ENCODE measurements around the gene FBXL13. TPM values are rescaled to one million over a fixed set of nuclear protein-coding genes. Genes with fewer than 3 reads are reported as not detected.
A peak's percentile ranks its signal among the peaks of the same experiment; 100 is the strongest.
"Not testable (repeated sequence)": the region's sequence is repeated elsewhere in the genome, so short reads cannot be mapped to it uniquely, and the experiment has no call there.

FBXL13 gene
- 1 to 10 TPM in 1 of 12 donors, under 1 TPM in 9, not detected in 2; 0.46 to 1.3 (median 0.76) TPM for polyA plus RNA-seq (ENCODE audit: insufficient read length in 12 of 12)
- long read RNA-seq, donor 1, partial matches to known transcripts = 20 of 44 reads
- long read RNA-seq, donor 1, other reads (novel, unspliced or antisense) = 24 of 44 reads
- long read RNA-seq, donor 2 = 0 reads
- long read RNA-seq, donor 3 = 0 reads
- long read RNA-seq, donor 4 = 0 reads
- long read RNA-seq, donor 5 = 0 reads
- long read RNA-seq, donor 6, partial matches to known transcripts = 44 of 44 reads
- long read RNA-seq, donor 6, other reads (novel, unspliced or antisense) = 0 of 44 reads
- long read RNA-seq, donor 7 = 0 reads
- long read RNA-seq, donor 8, partial matches to known transcripts = 10 of 42 reads
- long read RNA-seq, donor 8, other reads (novel, unspliced or antisense) = 32 of 42 reads
- long read RNA-seq, donor 9 = 0 reads
- long read RNA-seq, donor 10 = 0 reads
- long read RNA-seq, donor 11, partial matches to known transcripts = 83 of 102 reads
- long read RNA-seq, donor 11, other reads (novel, unspliced or antisense) = 19 of 102 reads

GRCh38 chr7:103074519-103075336 lies at the start of gene FBXL13, which contains the start of gene ARMC10:
TSS of gene FBXL13 (minus strand) at chr7:103074796.
TSS of gene ARMC10 (plus strand) at chr7:103075140. CDS start at chr7:103075273, 133 bp downstream.
- DNase-seq = peak; percentile 94

- DNase-seq = no peak
Observed at GRCh38 chr7:103123529-103123928, 48.9 kb upstream of the FBXL13 start.

GRCh38 chr7:103121641-103122040 lies 47.0 kb upstream of the FBXL13 start:
- DNase-seq = no peak

- no peak for DNase-seq
Observed at GRCh38 chr7:103120362-103120761, 45.8 kb upstream of the FBXL13 start.

- no peak for DNase-seq
Observed at GRCh38 chr7:103119791-103120291, 45.2 kb upstream of the FBXL13 start.

GRCh38 chr7:103117465-103117864 lies 42.9 kb upstream of the FBXL13 start:
- no peak for DNase-seq

GRCh38 chr7:103116991-103117390 lies 42.4 kb upstream of the FBXL13 start:
- DNase-seq = no peak

- no peak for DNase-seq
Observed at GRCh38 chr7:103116511-103116910, 41.9 kb upstream of the FBXL13 start.

- no peak for DNase-seq
Observed at GRCh38 chr7:103115771-103116170, 41.2 kb upstream of the FBXL13 start.

- no peak for DNase-seq
Observed at GRCh38 chr7:103114576-103115008, 40.0 kb upstream of the FBXL13 start.

- no peak for DNase-seq
Observed at GRCh38 chr7:103113164-103113563, 38.6 kb upstream of the FBXL13 start.

GRCh38 chr7:103106703-103107070 lies 32.1 kb upstream of the FBXL13 start:
- not testable (repeated sequence) for DNase-seq

- DNase-seq = no peak
Observed at GRCh38 chr7:103106005-103106702, 31.6 kb upstream of the FBXL13 start.

GRCh38 chr7:103101543-103101942 lies 26.9 kb upstream of the FBXL13 start:
- no peak for DNase-seq

GRCh38 chr7:103100348-103100747 lies 25.8 kb upstream of the FBXL13 start:
- DNase-seq = no peak

GRCh38 chr7:103097041-103097440 lies 22.4 kb upstream of the FBXL13 start:
- no peak for DNase-seq

GRCh38 chr7:103095558-103095957 lies 21.0 kb upstream of the FBXL13 start:
- not testable (repeated sequence) for DNase-seq

GRCh38 chr7:103094102-103094501 lies 19.5 kb upstream of the FBXL13 start:
- DNase-seq = no peak

GRCh38 chr7:103093429-103093828 lies 18.8 kb upstream of the FBXL13 start:
- DNase-seq = no peak

GRCh38 chr7:103092321-103092720 lies 17.7 kb upstream of the FBXL13 start:
- not testable (repeated sequence) for DNase-seq

- no peak for DNase-seq
Observed at GRCh38 chr7:103083210-103083609, 8.6 kb upstream of the FBXL13 start.

GRCh38 chr7:103082497-103082896 lies 7.9 kb upstream of the FBXL13 start:
- no peak for DNase-seq
